NCI-H1105 treated with DMSO at 0.1 percent for 48 hours (cell line): ENCODE data around the gene DOCK2.
"Not testable (repeated sequence)": the region's sequence is repeated elsewhere in the genome, so short reads cannot be mapped to it uniquely, and the experiment has no call there.

Experiments
- DNase-seq: peaks from one replicate; lab custom pipeline; 2025; lab: John Stamatoyannopoulos, UW

The DOCK2 gene

GRCh38 chr5:169817031-169817430 is 180.0 kb downstream of the DOCK2 start:
- DNase-seq: peak; percentile 15

DNA sequence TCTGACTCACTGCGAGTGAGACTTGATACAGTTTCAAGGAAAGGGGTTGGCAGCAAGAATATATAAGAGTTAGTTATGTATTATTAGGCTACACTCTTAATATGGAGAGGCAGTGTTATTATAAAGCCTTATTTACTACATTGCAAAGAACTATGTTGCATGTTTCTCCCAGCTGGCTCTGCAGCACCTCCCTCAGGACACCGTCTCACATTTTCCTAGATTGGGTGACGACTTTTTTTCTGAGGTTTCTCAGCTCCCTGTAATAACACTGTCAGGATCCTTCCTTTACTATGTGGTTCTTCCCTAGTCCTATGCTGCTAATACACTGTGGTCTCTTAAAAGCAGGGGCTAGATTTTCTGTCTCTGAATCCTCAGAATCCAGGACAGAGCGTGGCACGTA is 189.5 kb downstream of the DOCK2 start:
- DNase-seq: no peak

DNA sequence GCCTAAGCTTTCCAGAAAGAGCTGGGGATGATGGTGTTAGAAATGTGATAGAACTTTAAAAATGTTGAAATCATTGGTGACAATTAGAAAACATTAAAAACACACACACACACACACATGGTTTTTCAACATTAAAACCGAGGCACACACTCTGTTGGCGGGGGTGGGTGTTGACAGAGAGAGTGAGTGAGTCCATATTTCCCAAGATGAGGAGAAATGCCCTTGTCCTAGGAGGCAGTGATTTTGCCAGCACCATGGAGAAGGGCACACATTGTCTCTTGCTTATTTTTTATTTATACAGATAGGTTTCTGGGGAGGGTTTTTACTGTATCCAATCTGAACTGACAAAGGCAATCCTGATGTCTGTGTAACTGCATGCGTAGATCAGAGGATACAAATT is 190.7 kb downstream of the DOCK2 start:
- no peak for DNase-seq

DNA sequence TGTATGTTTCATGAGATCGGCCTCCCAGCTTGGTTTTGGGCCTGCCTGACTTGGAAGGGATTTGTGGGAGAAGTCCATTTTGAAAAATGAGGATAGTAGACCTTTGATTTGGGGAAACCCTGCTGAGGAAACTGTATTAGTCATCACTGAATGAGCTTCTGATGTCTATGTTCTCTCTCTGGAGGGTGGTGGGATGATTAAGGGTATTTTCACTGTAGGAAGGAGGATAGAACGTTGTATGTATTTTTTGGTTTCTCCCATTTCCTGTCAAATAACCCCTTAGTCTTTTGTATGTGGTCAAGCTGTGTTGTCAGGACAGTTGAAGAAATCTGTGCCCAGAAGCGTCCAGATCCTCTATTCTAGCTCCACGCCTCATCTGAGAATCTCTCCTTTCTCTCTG is 191.3 kb downstream of the DOCK2 start:
- DNase-seq: no peak

- DNase-seq: peak; percentile 78
Measured at GRCh38 chr5:169831331-169831730, 194.3 kb downstream of the DOCK2 start.

- no peak for DNase-seq
Measured at GRCh38 chr5:169832304-169832703, 195.2 kb downstream of the DOCK2 start.

- no peak for DNase-seq
Measured at GRCh38 chr5:169832845-169833244, 195.8 kb downstream of the DOCK2 start.

DNA sequence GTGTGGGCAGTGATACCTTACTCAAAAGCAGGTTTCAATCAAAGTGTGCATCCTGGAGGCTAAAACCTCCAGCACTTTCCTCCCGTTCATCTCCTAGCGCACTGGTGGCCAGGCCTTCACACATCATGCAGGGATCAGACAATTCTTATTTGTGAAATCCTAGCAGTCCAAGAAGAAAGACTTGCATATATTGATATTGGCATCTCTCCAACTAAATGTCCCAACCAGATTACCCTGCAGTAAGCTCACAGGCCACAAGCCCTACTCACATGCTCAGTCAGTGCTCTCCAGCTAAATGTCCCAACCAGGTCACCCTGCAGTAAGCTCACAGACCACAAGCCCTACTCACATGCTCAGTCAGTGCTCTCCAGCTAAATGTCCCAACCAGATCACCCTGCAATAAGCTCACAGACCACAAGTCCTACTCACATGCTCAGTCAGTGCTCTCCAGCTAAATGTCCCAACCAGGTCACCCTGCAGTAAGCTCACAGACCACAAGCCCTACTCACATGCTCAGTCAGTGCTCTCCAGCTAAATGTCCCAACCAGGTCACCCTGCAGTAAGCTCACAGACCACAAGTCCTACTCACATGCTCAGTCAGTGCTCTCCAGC is 196.7 kb downstream of the DOCK2 start:
- DNase-seq: not testable (repeated sequence)

GRCh38 chr5:169834540-169834939 is 197.5 kb downstream of the DOCK2 start:
- not testable (repeated sequence) for DNase-seq

DNA sequence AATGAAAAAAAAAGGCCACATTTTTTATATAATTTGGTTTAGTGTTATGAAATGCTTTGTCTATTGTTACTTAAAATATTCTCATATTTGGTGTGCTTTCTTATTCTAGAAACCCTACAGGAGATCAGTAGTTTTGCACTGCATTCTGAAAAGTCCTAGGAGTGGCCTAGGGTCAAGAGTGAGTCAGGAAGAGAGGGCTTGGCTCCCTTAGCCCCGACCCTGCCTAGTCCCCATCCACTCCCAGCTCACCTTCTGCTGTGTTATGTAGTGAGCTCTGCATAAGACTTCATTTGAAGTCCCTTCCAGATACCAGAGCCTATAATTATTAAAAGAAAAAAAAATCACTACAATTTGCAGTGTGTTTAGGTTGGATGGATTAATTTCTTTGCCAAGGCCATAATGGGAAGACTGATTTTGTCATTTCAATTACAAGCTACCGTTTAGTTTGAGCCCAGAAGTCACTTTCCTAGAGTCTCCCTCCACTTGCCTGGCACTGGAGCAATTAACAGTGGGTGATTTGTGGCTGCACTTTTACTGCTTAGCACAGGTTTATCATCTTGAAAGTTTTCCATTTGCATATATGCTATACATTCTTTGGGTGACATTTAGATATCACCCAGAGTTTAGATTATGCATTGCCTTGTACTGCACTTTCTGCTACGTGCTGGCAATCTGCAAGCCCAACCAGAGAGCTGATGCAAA is 199.9 kb downstream of the DOCK2 start:
- no peak for DNase-seq

DNA sequence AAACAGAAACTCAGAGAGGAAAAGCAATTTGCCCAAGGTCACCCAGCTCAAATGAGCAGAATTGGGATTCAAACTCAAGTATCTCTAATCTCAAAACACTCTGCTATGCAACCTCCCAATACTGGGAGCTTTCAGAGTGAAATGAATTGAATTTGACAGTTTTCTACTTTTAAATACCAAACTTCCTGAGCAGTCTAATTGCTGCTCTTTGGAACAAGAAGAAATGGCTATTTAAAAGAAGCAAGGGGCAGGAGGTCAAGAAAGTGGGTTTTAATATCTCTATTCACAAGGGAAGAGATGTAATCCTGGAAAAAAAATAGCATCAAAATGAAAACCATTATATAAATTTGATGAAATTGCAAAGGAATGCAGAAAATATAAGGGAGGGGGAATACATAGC is 200.6 kb downstream of the DOCK2 start:
- DNase-seq: no peak

GRCh38 chr5:169838688-169839087 is 201.6 kb downstream of the DOCK2 start:
- no peak for DNase-seq

- DNase-seq: no peak
Measured at GRCh38 chr5:169840405-169840804, 203.3 kb downstream of the DOCK2 start.

DNA sequence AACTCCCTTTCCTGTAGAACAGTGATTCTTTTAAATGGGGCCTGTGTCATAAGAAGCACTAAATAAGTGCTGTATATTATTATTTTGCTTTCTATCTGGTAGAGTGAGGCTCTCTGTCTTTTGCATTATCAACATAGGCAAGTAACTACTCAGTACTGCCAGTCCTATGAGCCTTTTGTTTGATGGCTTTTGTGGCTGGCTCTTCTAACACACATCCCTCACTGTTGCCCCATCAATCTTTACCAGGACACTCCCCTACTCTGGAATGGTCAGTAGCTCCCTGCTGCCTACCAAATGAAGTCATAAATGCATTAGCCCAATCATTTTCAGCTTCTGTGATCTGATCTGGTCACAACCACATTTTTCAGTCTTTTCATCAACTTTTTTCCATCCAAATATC is 205.6 kb downstream of the DOCK2 start:
- DNase-seq: no peak

- DNase-seq: no peak
Measured at GRCh38 chr5:169847519-169847918, 210.4 kb downstream of the DOCK2 start.

DNA sequence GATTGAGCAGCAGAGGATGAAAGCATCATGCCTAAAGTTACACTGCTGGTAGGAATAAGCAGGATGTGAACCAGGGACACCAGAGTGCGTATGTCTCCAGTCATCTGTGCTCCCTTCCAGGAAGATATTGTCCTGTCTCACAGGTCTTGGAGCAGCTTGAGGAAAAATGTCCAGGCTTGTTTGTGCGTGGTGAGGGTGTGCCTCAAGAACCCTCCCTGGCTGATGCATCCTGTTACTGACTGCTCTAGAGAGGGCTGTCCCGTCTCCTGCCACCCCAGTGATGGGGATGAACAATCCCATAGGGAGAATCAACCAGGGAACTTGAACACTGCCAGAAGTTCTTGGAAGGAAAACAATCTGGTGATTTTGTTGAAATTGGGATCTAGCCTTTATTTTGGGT is 211.2 kb downstream of the DOCK2 start:
- DNase-seq: no peak

DNA sequence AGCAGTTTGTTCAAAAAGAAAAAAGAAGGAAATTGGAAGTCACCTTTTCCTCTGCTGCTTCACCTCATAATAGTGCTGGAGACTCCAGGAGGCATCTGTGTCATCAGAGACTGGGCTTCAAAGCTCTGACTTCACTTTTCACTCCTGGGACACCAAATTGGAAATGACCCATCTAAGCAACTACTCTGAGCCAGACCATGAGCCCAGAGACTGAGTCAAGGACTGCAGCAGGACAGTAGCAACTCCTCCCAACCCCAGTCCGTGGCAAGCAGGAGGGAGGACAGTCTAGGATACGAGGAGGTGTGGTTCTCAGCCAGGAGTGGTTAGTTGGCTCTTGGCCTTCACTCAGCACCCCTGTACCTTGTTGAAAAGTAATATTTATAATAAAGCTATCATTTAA is 211.7 kb downstream of the DOCK2 start:
- DNase-seq: no peak

DNA sequence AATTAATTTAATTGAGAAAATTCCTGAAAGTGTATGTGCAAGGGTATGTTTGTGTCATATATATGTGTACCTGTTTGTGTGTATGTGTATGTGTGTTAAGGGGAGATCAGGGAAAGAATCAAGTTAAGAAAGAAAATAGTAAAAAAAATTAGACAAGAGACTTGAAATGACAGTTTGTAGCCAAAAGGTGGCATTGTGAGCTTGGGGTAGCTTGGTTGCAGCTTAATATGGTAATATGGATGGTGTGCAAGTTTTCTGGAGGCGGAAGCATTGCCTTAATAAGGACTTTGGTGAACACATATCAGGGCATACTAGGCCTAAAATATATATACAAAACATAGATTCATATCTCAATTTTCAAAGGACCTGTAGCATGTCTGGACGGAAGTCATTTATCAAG is 213.3 kb downstream of the DOCK2 start:
- DNase-seq: no peak

DNA sequence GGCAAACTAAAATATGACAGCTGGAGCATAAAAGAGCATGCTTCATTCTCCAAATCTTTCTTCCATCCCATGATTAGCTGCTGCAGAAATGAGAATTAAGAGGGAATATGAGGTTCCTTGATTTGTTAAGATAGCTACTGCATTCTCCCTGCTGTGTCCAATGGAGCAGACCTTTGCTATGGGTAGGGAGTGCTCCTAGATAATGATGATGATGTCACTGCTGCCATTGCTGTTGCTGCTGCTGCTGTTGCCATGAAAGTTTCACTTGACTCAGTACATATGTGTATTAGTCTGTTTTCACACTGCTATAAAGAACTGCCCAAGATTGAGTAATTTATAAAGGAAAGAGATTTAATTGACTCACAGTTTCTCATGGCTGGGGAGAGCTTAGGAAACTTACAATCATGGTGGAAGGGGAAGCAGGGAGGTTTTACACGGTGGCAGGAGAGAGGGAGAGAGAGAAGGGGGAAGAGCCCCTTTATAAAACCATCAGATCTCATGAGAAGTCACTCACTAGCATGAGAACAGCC is 214.3 kb downstream of the DOCK2 start:
- DNase-seq: no peak

- DNase-seq: no peak
Measured at GRCh38 chr5:169856571-169856970, 219.5 kb downstream of the DOCK2 start.

DNA sequence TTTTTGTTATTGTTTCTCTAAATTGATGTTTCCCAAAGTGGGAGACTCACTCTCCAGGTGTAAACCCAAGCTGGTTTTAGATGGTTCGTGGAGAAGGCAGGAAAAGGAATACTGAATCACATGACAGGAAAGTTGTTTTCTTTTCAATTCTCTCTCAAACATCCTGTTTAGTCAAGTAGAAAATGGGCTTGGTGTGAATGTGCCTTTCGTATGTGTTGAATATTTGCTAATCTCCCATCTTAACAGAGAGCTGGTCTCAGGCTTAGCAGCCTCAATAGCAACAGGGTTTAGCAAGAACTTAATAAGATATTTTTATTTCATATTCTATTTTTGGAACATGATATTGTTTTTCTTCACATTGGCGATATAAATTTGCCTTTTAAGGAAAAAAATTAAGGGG is 223.5 kb downstream of the DOCK2 start:
- no peak for DNase-seq

DNA sequence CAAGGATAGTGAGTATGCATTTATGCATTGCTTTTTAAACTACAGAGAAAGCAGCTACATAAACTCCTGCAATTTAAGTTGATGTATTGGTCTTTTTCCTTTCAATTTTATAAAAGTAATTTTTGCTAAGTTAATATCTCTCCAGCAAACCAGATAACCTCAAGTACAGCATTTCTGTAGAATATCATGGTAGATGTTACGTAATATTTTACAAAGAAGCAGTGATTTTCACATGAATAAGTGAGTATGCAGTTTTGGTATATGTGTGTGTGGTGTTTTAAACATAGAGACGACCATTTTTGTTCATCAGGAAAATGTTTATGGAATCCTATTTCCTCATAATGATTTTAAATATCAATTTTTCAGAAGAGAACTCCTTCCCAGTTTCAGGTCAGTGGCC is 224.4 kb downstream of the DOCK2 start:
- DNase-seq: no peak

DNA sequence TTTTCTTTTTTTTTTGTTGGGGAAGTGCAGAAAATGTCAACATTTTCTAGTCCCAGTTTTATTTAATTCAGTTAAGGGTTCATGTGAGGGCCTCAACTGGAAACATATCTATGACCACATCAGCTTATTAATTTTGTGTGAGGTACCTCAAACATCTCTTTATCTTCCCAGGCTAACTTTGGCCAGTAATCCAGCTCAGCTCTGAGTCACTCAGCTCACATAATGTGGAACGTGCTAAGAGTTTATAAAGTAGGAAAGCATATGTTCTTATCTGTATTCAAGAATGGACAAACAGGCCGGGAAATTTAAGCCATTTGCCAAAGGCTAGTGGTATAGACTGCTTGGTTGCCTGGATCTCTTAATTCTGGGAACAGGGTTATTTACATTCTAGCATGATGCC is 224.9 kb downstream of the DOCK2 start:
- DNase-seq: no peak

DNA sequence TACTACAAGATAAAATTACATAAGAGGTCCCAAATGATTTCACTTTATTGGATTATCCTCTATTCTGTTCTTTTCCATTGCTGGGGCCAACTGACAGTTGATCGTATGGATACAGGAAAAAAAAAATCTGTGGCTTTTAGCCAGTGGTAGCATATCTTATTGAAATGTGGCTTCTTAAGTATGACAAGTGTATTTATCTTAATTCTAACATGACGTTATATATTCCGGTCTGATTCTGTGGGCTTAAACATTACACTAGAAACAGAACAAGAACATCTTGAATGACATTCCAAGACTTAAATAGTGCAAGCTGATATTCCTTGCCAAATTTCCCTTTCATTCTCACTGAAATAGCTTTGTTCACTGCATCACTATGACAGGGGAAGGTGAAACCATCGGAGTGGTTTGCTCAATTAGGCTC is 225.3 kb downstream of the DOCK2 start:
- DNase-seq: no peak
